Chondrocyte (in vitro differentiated cells): ENCODE data around the gene STK10. TPM values are rescaled to one million over a fixed set of nuclear protein-coding genes. Genes with fewer than 3 reads are reported as not detected.

Experiments
- DNase-seq: peaks from one replicate; pipeline ENCODE4 v3.0.0; 2021; ENCODE audit warnings: mixed read lengths, low spot score
- H3K27ac Mint-ChIP-seq: one replicate; pipeline ENCODE4 v1.8.0; 2021; ENCODE audit warnings: mild to moderate bottlenecking, moderate library complexity, mixed read lengths; ENCODE audit not compliant: unreplicated experiment
- H3K27me3 Mint-ChIP-seq: 2 replicates; pipeline ENCODE4 v1.8.0; 2021; ENCODE audit warnings: low read depth, mixed read lengths
- H3K36me3 Mint-ChIP-seq: 2 replicates; pipeline ENCODE4 v1.8.0; 2021; ENCODE audit warnings: low read depth, mixed read lengths
- H3K4me1 Mint-ChIP-seq: 2 replicates; pipeline ENCODE4 v1.8.0; 2021; ENCODE audit warnings: low read depth, mild to moderate bottlenecking, mixed read lengths
- H3K4me3 Mint-ChIP-seq: one replicate; pipeline ENCODE4 v1.8.0; 2021; ENCODE audit warnings: mild to moderate bottlenecking, moderate library complexity, mixed read lengths; ENCODE audit not compliant: unreplicated experiment
- H3K9me3 Mint-ChIP-seq: 2 replicates; pipeline ENCODE4 v1.8.0; 2021; ENCODE audit warnings: low read depth, mixed read lengths
- CTCF ChIP-seq: fragments of 200-600 bp; sonication (generic); IDR thresholded peaks from 2 replicates; pipeline ENCODE4 v1.5.0; 2021; ENCODE audit warnings: antibody characterized with exemption, mild to moderate bottlenecking, moderate library complexity
- total RNA-seq: library from RNA; stranded (reverse); gene quantifications from 3 replicates; pipeline ENCODE4 v1.2.1, GENCODE V29; 2021

Gene STK10
- total RNA-seq, 1 donor from 2014 or later = 45.9 TPM

- H3K9me3 Mint-ChIP-seq = no peaks in the 10 kb centered on the region
- H3K4me1 Mint-ChIP-seq = peaks cover 39% of the 10 kb centered on the region
- no peak overlapping the region for H3K27ac Mint-ChIP-seq
- H3K27me3 Mint-ChIP-seq = no peaks in the 10 kb centered on the region
- no peak overlapping the region for H3K4me3 Mint-ChIP-seq
- H3K36me3 Mint-ChIP-seq = peaks cover 6% of the 10 kb centered on the region
- TF ChIP-seq CTCF = no peak
- DNase-seq = no peak
Measured at GRCh38 chr5:172170251-172170701, 17.7 kb downstream of the STK10 start.

- Mint-ChIP-seq H3K36me3 (peaks cover 6% of the 10 kb centered on the region), H3K9me3 (no peaks in the 10 kb centered on the region)
Measured at GRCh38 chr5:172169216-172169615, 18.8 kb downstream of the STK10 start.

GRCh38 chr5:172168311-172168710 lies 19.7 kb downstream of the STK10 start:
- H3K36me3 Mint-ChIP-seq = peaks cover 6% of the 10 kb centered on the region
- no peak for TF ChIP-seq CTCF
- H3K27me3 Mint-ChIP-seq = no peaks in the 10 kb centered on the region
- H3K4me3 Mint-ChIP-seq = no peak overlapping the region
- no peak for DNase-seq
- H3K9me3 Mint-ChIP-seq = no peaks in the 10 kb centered on the region
- H3K27ac Mint-ChIP-seq = no peak overlapping the region
- peaks cover 25% of the 10 kb centered on the region for H3K4me1 Mint-ChIP-seq

More at GRCh38 chr5:172169216-172169615, 18.8 kb downstream of the STK10 start:
- Mint-ChIP-seq H3K27me3 (no peaks in the 10 kb centered on the region), H3K27ac (peak overlapping the region; percentile 60), H3K4me1 (peaks cover 33% of the 10 kb centered on the region), H3K4me3 (no peak overlapping the region)
- TF ChIP-seq CTCF = no peak
- DNase-seq = no peak

- no peak for DNase-seq
- no peak overlapping the region for H3K4me3 Mint-ChIP-seq
- no peak for TF ChIP-seq CTCF
- H3K27me3 Mint-ChIP-seq = no peaks in the 10 kb centered on the region
- peaks cover 6% of the 10 kb centered on the region for H3K36me3 Mint-ChIP-seq
- H3K4me1 Mint-ChIP-seq = peaks cover 24% of the 10 kb centered on the region
- H3K27ac Mint-ChIP-seq = no peak overlapping the region
- H3K9me3 Mint-ChIP-seq = no peaks in the 10 kb centered on the region
Measured at GRCh38 chr5:172167895-172168294, 20.1 kb downstream of the STK10 start.

- no peak overlapping the region for H3K27ac Mint-ChIP-seq
- no peak overlapping the region for H3K4me3 Mint-ChIP-seq
- H3K36me3 Mint-ChIP-seq = peaks cover 6% of the 10 kb centered on the region
- DNase-seq = no peak
- H3K9me3 Mint-ChIP-seq = no peaks in the 10 kb centered on the region
- peaks cover 28% of the 10 kb centered on the region for H3K4me1 Mint-ChIP-seq
- no peak for TF ChIP-seq CTCF
- H3K27me3 Mint-ChIP-seq = no peaks in the 10 kb centered on the region
Measured at GRCh38 chr5:172166030-172166826, 21.8 kb downstream of the STK10 start.
